ENCODE measurements around the gene TMEM169.

TMEM169 gene, protein sequence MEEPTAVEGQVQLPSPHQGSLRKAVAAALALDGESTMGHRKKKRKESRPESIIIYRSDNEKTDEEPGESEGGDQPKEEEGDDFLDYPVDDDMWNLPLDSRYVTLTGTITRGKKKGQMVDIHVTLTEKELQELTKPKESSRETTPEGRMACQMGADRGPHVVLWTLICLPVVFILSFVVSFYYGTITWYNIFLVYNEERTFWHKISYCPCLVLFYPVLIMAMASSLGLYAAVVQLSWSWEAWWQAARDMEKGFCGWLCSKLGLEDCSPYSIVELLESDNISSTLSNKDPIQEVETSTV

DNA sequence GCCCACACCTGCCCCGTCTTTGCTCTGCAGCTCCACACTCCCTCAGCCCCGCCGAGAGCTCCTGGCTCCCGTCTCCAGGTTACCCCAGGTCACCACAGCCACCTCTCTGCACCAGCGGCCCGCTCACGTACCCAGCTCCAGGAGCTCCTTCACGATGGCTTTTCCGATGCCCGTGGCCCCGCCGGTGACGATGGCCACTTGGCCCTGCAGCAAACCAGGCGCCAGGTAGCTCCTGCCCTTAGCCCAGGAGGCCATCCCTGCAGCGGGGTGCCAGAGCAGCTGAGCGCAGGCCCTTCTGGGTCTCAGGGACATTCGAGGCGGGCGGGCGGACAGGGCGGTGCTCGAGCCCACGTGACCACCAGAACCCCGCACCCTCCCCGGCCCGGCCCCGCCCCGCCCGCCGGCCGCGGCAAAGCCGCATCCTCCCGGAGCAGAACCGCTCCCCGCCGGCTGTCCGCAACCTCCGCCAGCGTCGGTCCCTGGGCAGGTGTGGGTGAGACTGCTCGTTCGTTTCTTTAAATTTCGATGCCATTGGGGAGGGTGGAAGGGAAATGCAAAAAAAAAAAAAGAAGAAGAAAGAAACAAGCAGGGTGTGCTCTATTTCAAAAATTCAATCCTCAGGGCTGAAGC is at the start of gene TMEM169, which contains the start of gene PECR:
Gene TMEM169 (plus strand): TSS at position 433 of the 630 bp plus-strand sequence. CDS start 14,045 bp downstream, outside the sequence.
Gene PECR (minus strand): TSS at position 323 of the 630 bp plus-strand sequence. CDS start 68 bp downstream, at position 255.
- DNase-seq: peak; percentile 75

DNA sequence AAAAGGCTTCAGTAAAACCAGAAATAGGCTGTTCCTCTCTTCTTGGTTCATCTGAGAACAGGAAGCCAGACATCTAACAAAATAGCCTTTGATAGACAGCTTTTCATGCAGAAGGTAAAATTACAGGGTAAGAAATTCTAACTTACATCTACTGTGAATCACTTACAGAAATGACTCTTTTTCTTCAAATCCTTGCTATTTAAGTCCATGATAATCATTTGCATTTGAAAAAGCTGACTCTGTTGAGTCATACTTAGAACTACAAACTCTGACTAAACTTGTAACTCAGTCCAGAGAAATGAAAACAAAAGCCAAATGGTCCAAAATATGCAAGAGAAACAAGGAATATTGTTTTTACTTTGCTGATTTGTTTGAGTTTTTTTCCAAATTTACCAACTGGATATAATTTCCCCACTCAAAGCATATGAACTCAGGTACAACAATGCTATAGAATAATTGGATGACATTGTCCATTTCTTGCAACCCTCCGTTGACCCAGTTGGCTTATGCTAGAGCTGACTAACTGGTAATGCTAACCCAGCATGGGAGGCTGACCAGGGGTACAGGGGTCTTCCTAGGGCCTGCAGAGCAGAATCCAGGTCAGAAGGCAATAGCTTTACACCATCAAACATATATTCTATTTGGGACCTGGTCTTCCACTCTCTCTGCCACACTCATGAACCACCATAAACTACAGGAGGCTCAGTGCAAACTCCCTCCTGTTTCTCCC is 49.6 kb upstream of the TMEM169 start:
- DNase-seq: no peak

DNA sequence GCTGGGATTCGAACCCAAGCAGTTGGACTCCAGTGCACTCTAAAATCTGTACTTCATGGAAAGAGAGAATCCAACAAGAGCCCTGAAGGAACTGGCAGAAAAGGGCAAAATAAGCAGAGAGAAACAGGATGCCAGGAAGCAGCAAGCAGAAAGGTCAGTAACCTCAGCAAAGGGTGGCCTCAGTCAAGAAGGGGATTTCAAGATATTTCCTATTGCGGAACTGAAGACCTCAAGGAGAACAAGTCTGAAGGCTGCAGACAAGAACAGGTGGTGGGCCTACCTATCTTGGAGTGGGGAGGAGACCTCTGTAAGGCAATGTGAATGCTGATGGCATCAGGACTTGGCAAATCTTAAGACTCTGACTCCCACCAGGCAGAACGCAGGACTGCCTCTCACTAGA is 48.3 kb upstream of the TMEM169 start:
- no peak for DNase-seq

DNA sequence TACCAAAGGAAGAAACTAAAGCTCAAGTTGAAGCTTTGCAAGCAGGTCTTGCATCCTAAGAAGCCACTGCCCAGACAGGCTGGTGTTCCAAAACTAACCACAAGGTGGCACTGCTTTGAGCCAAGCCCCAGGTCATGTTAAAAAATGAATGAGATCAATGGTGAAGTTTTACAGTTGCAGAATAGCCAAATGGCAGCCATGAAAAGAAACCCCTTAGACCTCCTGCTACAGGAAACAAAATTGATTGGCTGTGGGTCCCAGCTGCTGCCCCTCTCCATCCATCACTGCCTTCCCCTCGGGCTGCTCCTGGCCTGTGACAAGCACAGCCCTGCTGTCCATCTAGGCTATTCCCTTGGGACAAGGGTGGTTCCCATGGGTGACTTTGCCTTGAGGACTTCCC is 47.7 kb upstream of the TMEM169 start:
- peak; percentile 81 for DNase-seq

DNA sequence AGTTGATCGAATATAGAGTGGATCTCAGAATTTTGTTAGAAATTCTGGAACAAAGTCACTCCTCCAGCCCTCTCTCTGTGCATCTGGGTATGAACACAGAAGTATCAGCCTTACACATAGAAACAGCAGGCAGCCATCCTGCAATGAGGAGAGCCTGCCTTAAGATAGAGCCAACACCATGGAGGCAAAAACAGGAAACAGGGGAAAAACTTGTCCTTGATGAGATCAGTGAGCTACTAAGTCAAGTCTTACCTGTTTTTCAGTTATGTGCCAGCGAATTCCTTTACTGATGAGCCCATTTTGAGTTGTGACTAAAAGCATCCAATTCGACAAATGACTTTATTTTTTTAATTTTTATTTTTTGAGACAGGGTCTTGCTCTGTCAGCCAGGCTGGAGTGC is 41.8 kb upstream of the TMEM169 start:
- no peak for DNase-seq

DNA sequence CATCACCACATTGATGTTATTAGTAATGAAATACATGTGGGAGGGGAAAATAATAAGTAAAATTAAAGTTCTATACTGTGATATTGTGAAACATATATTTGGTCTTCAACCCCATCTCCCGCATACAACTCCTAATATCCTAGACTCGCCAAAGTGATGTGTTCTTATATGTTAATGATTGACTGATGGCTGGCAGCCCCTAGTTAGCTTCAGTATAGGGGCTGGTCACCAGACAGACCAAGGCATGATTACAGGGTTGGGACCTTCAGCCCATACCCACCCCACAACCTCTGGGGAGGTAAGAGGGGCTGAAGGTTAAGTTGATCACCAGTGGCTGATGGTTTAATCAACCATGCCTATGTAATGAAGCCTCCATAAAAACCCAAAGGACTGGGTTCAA is 40.3 kb upstream of the TMEM169 start:
- no peak for DNase-seq

DNA sequence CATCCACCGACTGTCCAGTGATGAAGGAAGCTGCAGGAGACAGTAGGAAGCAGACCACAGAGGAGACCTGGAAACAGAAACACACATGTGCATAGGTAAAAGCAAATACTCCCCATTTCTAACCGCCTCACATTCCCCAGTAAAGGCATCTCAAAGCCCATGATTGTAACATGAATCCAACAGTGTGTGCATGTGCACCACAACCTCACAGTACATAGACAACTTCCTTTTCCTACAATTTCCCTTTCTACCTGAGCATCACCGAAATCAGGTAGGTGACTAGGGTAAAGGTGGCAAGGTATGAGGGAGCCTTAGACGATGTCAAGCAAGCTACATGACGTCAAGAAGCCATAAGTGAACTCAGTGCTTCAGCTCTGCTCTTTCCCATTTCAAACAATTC is 37.8 kb upstream of the TMEM169 start:
- DNase-seq: no peak

DNA sequence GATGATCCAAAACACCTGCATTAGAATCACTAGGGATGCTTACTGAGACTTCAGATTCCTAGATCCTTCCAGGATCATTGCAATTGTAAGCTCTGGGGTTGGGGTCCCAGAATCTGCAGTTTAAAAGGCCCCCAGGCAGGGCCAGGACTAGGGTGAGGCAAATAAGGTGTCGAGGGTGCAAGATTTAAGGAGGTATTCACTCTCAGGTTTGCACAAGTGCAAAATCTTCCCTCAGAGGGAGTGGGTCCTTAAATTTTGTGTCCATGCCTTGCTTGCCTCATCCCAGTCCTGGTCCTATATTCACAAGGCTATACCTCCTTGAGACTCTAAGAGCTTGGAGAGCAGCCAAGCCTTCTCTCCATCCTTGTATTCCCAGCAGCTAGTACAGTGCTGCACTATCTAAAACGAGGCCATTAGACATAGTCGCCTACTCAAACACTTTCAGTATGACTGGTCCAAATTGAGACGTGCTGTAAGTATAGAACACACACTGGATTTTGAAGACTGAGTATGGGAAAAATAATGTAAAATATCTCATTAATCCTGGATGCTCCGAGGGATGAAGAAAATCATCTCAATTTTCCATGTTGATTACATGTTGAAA is 36.7 kb upstream of the TMEM169 start:
- no peak for DNase-seq

DNA sequence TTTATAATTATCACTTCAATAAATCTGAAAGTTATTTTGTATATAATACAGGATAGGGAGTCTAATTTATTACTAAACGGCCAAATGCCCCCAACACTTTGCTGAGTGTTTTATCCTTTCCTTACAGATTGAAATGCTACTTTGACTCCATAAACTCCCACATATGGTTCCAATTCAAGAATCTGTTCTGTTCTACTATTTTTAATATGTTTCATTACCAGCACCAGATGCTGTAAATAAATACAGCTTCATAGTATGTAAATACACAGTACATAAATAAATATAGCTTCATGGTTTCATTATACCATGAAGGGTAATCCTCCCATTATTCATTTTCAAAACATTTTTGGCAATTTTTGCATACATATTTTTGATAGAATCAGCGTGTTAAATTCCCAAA is 34.3 kb upstream of the TMEM169 start:
- no peak for DNase-seq

DNA sequence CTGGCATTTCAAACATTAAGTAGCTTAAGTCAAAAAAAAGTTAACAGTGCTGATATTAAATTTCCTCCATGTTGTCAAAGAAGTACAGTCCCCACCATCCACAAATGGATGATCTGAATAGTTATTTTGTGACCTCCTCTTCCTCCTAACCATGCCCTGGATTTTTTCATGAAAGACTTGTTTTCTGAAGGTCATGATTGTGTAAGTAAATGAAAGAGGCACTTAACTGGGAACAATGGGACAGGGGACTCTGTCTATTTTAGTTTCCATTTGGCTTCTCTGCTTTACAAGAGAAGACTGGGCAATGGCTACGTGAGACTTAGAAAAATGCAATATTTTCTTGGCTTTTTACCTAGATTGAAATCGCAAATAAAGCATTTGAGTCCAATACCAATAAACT is 32.3 kb upstream of the TMEM169 start:
- DNase-seq: no peak

DNA sequence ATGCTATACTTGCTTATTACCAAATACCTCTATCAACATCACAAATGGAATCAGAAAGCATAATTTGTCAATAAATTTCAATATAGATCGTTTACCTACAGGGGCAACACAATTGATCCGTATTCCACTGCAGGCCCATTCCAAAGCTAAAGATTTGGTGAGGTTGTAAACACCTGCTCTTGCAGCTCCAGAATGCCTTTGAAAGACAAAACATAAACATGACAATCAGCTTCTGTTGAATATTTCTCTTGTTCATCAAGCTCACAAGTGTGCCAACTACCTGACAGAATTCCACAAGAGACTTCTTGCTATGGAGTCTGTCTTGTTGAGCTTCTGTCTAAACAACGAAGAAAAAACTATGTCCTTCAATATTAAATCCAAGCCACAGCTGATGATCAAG is 30.4 kb upstream of the TMEM169 start:
- no peak for DNase-seq

DNA sequence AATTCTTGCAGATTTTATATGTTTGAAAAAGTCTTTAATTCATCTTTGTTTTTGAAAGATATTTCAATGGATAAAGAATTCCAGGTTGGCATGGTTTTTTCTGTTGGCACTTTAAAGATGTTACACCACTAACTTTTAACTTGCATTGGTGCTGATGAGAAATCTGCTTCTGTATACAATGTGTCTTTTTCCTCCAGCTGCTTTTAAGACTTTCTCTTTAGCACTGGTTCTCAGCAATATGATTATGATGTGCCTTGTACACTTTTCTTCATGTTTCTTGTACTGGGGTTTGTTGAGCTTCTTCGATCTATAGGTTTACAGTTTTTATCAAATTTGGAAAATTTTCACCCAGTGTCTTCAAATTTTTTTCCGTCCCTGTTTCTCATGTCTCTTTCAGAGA is 29.3 kb upstream of the TMEM169 start:
- no peak for DNase-seq

DNA sequence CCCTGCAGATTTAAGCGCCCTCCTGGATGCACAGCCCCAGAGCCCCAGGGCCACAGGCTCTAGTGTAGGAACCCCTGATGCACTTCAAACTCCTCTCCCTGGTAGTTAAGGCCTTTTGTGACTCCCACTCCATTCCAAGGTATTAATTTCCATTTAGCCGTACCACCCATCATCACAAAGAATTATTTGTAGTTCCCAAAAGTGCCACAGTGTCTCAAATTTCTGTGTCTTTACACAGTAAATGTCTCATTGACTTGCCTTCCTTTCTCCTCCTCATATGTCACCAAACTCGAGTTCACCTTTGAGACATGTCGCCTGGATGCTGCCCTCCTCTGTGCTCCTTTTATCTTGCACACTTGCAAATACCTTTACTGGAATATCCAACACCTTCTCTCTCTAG is 26.0 kb upstream of the TMEM169 start:
- no peak for DNase-seq

DNA sequence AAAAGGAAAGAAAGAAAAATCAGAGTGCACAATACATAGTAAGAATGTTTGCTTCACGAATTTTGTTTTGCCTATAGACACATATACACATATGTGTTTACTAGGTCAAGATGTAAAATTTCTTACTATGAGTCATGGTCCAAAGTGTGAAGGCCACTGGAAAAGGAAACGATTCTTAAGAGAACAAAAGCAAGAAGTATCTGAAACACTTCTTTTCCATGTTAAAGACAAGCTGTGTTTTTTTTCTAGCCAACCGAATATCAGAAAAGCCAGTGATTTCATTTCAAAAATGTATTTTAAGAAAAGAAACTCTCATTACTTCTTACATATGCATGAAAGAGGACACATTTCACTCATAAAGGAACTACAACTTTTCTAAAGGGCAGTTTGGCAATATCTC is 25.0 kb upstream of the TMEM169 start:
- DNase-seq: no peak

DNA sequence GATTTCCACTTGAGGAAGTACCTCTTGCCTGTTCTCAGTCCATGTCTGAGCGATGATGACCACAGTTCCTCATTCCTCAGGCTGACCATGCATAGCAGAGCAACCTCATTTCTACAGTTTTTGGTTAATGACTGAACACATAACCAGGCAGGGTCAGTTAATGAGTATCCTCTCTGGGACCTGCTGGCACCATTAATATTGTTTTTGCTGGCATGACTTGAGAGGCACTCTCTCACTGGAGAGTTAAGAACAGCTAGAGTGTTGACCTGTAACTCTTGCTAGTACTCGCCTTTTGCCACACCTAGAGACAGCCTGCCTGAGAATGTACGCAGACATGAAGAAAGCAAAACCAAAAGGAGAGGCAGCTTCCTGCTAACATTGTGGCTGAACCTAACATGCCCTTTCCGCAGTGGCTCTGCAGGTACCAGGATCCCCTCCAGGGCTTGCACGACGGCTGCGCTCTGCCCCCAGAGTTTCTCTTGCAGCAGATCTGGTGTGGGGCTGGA is 24.0 kb upstream of the TMEM169 start:
- DNase-seq: peak; percentile 58

DNA sequence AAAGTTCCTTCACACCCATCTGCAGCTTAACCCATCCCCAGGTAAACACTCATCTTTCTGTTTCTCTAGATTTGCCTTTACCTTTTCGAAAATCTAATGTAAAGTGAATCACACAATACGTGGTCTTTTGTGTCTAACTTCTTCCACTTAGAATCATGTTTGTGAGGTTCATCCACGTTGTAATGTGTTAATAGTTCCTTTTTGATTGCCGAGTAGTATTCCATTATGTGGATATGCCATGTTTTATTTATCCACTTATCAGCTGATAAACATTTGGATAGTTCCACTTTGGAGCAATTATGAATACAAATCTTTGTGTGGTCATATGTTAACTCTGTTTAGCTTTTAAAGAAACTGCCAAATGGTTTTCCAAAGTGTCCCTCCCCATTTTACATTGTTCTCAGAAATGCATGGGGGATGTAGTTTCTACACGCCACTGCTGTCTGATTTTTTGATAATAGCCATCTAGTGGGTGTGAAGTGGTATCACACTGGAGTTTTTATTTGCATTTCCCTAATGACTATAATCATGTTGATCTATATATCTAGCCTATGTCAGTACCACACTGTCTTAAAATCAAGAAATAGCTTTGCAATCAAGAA is 22.4 kb upstream of the TMEM169 start:
- no peak for DNase-seq

DNA sequence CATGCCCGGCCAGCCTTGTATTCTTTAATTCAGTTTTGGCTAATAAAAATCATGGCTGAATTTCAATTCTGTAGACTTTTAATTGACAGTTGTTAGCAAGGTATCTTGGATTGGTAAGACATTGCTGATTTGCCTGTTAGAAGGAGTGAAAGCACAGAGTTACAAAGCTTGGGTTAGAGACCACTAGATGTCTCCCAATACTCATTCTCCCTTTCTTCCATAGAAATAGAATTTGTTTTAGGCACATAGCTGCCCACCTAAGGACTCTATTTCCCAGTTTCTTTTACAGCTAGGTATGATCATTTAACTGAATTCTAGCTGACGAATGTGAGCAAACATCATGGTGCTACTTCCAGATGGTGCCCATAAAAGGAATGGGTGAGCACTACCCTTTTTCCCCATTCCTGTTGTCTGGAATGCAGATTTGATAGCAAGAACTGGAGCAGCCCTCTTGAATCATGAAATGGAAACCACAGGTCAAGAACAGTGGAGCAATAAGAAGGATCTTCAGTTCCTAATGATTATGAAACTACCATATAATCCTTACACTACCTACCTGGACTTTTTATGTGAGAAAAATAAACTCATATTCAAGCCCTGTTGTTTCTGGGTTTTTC is 17.6 kb upstream of the TMEM169 start:
- DNase-seq: no peak

DNA sequence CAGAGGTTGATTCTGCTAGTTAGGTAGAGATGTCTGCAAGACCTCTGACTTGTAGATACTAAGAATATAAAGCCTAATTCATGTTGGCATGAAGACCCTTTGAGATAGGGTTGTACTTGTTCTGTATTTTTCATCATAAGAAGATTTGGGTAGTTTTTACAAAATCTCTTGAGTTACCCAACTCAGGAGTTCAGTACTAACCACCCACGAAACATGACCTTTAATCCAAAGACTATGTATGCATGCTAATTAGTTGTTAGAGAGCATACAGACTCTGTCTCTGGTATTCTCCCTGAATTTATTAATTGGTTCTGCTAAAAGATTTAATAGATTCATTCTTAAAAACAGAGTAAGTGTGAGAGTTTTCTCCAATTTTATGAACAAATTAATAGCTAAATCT is 17.1 kb upstream of the TMEM169 start:
- DNase-seq: no peak

DNA sequence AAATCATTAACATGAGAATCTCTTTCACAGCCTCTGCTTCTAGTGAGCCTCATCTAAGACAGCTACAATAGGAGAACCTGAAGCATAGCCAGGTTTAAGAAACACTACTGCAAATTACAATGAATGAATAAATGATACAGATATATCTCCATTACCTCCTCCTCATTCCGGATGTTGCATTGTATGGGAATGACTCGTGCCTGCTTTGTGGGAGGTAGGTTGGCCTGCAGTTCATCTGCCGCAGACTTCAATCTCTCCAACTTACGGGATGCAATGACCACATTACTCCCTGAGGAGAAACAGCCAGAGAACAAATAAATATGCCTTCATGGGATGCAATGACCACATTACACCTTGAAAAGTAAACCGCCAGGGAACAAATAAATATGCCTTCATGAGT is 15.5 kb upstream of the TMEM169 start:
- no peak for DNase-seq

DNA sequence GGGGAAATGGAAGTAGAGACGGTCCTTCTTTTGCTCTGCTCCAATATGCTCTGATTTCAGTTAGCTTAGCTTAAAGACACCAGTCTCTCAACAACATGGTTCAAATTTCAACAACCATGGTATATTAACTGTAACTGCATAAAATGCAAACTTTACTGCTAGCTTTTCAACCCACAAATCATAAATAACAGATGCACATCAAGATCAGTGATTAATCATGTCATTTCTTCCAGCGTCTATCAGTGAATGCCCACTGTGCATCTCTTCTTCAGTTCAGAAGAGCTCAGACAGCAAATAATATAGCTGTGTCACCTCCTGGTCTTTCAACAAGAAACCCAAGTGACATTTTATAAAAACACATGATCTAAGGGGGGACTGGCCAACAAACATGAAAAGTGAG is 12.7 kb upstream of the TMEM169 start:
- no peak for DNase-seq

DNA sequence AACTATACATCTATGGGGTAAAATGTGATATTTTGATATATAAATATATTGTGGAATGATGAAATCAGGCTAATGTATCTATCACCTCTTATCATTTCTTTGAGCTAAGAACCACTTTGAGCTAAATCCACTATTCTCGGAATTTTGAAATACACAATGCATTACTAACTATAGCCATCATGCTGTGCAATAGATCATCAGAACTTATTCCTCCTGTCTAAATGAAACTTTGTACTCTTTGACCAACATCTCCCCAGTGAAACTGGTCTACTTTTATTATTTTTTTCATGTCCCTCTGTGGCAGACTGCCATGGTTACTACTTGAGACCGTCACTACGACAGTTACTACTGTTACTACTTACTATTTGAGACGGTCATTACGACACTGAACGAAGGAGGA is 11.5 kb upstream of the TMEM169 start:
- no peak for DNase-seq

DNA sequence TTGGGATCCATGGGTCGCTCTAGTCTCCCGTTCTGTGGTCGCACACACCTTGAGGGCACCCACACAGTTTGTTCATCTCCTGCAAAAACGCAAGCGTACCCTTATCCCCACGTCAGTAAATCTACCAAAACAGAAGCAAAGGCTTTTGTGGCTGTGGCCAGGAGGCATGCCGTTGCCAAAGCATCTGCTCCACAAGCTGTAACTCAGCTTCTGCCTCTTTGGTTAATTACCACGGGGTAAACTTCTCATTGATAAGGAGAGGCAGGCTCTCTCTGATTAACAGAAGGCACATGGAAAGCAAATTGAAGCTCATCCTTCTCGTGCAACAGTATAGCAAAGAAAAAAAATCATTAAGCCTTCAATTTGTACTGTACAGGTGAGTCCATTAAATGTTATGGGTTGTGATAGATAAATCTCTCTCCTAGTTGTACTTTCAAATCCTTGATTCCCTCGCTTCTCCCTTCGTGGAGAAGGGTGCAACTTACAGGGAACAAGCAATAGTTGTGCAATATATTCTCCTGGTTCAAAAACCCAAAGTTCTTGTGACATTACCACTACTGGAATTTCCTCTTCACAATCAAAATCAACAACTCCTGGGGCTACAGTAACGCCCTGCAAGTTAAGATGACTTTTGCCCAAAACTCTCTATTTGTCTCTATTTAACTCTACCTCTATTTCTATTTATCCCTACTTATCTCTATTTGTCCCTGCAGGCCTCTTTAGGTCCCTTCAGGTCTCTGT is 10.4 kb upstream of the TMEM169 start:
- no peak for DNase-seq
